Left ventricle myocardium inferior (tissue), 1 donor: ENCODE results near the gene TEX35. TPM values are rescaled to one million over a fixed set of nuclear protein-coding genes. Genes with fewer than 3 reads are reported as not detected.
A peak's percentile ranks its signal among the peaks of the same experiment; 100 is the strongest.

Experiments used
- DNase-seq: peaks from one replicate; pipeline ENCODE4 v3.0.0-alpha.2; 2020
- H3K27ac ChIP-seq: fragments of 200-600 bp; replicated peaks from 2 replicates; pipeline ENCODE4 v1.8.0; 2021
- H3K27me3 ChIP-seq: fragments of 200-600 bp; 2 replicates; pipeline ENCODE4 v1.8.0; 2021; ENCODE audit warnings: low read depth
- H3K36me3 ChIP-seq: fragments of 200-600 bp; 2 replicates; pipeline ENCODE4 v1.8.0; 2021
- H3K4me1 ChIP-seq: fragments of 200-600 bp; 2 replicates; pipeline ENCODE4 v1.8.0; 2021
- H3K4me3 ChIP-seq: fragments of 200-600 bp; 2 replicates; pipeline ENCODE4 v1.8.0; 2021; ENCODE audit warnings: mild to moderate bottlenecking, moderate library complexity
- H3K9me3 ChIP-seq: fragments of 200-600 bp; replicated peaks from 2 replicates; pipeline ENCODE4 v1.8.0; 2021
- intact Hi-C: fragments of 100-400 bp; cut with micrococcal nuclease; formaldehyde crosslinking; loops from one replicate; pipeline ENCODE4 v1.11.0; 2022
- total RNA-seq: library from RNA; stranded (reverse); fragmentation: NEBNext Ultra II Directional; extraction: Animal tissue kit (Norgen Biotek cat#: 25700); gene quantifications from one replicate; pipeline ENCODE4 v1.2.1, GENCODE V29; 2021
- TF ChIP-seq, protein P1 (sequence below): fragments of 200-600 bp; IDR thresholded peaks from 2 replicates; pipeline ENCODE4 v1.8.0; 2021; ENCODE audit warnings: antibody characterized with exemption, mild to moderate bottlenecking, borderline replicate concordance
- donor health status: DM: no; HTN: yes; CAD: no; lungs with severe emphysema.

Gene TEX35
- total RNA-seq, 1 donor from 2014 or later, result not detected

DNA sequence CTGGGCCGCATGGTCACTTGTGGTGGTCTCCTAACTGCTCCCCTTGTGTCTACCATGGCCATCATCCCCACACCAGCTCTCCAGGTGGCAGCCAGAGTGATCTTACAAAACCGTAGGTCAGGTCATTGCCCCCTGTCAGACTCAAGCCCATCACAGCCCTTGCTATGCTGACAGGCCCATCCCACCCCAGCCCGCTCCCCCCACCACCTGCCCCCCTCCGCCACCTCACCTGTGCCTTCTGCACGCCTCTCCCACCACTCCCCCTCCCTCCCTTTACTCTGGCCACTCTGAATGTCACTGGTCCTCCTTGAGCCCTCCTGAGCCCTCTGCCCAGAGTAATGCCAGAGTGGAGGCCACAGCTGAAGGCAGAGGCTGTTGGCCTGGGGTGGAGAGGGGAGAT is 28.5 kb downstream of the TEX35 start:
- Histone ChIP-seq H3K4me1 (peaks cover 56% of the 10 kb centered on the region), H3K4me3 (peak overlapping the region; percentile 90), H3K27me3 (no peaks in the 10 kb centered on the region), H3K27ac (no peak overlapping the region), H3K36me3 (peaks cover 7% of the 10 kb centered on the region), H3K9me3 (no peaks in the 10 kb centered on the region)
- TF ChIP-seq, protein P1, sequence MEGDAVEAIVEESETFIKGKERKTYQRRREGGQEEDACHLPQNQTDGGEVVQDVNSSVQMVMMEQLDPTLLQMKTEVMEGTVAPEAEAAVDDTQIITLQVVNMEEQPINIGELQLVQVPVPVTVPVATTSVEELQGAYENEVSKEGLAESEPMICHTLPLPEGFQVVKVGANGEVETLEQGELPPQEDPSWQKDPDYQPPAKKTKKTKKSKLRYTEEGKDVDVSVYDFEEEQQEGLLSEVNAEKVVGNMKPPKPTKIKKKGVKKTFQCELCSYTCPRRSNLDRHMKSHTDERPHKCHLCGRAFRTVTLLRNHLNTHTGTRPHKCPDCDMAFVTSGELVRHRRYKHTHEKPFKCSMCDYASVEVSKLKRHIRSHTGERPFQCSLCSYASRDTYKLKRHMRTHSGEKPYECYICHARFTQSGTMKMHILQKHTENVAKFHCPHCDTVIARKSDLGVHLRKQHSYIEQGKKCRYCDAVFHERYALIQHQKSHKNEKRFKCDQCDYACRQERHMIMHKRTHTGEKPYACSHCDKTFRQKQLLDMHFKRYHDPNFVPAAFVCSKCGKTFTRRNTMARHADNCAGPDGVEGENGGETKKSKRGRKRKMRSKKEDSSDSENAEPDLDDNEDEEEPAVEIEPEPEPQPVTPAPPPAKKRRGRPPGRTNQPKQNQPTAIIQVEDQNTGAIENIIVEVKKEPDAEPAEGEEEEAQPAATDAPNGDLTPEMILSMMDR, result no peak
- no peak for DNase-seq
- intact Hi-C loops, result no loop called here

DNA sequence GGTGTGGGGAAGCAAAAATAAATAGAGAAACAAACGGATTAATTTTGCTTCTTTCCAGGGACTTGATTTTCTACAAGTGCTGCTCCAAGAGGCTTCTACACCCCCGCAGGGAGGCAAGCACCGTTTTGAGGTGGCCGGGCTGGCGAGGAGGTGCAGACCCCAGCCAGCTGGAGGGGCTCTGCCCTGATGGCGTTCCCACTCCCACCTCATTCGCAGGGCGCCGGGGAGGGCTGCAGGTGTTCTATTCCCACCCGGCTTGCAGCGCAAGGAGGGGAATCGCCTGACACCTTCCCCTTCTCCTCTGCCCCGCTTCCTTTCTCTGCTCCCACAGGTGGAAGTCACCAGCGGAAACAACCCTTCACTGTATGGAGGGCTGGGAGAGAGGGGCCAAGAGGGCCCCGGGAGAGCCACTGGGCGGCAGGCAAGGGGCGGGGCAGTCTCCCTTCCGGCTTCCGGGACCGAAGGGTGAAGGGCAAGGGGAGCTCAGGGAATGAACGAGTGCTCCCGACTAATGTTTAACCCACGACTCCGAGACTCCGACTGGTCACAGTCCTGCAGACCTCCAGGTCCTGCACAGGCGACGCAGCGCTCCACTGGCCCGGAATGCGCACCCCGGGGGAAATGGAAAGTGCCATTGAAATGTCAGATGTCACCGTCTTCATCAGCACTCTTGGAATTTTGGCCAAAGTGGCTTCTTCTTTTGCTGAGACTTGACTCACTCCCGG is 29.1 kb downstream of the TEX35 start:
- H3K4me1 ChIP-seq, result peaks cover 51% of the 10 kb centered on the region
- H3K27me3 ChIP-seq, result no peaks in the 10 kb centered on the region
- peaks cover 7% of the 10 kb centered on the region for H3K36me3 ChIP-seq
- H3K9me3 ChIP-seq, result no peaks in the 10 kb centered on the region
- TF ChIP-seq, protein P1, result no peak
- H3K27ac ChIP-seq, result peak overlapping the region; percentile 91
- peak overlapping the region; percentile 90 for H3K4me3 ChIP-seq
- intact Hi-C loops, result loop anchor here (2.0 kb wide), 1 partner anchor 211 kb away; no protein-coding TSS in a partner anchor
- DNase-seq, result no peak

DNA sequence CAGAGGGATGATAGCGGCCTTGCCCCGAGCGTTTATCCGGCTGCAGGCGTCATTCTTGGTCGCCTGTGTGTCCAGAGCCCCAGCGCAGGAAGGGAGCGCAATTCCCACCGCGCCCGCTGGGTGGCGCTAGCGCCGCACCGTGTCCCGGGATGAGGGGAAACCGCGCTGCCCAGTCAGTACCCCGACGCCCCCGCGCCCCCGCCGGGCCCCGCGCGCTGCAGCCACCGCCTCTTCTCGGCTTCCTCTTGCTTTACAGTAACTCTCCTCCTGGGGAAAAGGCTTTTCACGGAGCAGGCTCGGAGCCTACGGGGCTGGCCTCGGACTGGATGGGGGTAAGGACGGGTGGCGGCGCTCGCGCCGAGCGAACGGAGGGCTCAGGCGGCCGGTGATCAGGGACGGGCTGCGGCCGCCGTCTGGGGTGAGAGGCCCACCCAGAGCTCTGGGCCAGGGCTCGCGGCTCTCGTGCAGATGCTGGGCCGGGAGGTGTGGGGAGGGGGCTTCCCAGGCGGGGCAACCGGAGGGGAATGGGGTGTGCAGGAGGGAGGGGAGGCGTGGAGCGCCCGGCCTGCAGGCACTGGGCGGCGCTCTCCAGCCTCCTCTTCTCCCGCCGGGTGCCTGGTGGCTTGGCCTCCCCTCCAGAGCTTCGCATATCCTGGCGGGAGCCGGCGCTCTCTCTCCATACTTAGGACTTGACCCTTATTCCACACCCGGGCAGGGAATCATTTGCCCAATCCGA is 29.8 kb downstream of the TEX35 start:
- intact Hi-C loops, result loop anchor here (2.0 kb wide), 1 partner anchor 210 kb away; no protein-coding TSS in a partner anchor
- DNase-seq, result peak; percentile 90
- peak overlapping the region; percentile 90 for H3K4me3 ChIP-seq

DNA sequence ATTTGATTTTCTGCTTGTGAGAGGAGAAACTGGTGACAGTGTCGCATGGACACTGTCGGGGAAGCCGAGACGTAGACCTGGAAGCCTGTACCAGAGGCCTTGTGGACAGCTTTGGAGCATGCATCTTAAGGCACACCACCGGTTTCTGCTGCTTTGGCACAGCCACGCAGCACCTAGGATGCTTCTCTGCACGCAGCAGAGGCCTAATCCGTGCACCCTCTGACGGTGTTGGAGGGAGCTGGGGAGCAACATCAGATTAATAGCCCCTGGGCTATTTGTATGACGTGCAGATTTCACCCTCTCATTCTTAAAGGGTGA is 30.3 kb downstream of the TEX35 start:
- Histone ChIP-seq H3K36me3 (peaks cover 7% of the 10 kb centered on the region), H3K4me3 (peak overlapping the region; percentile 90), H3K27ac (peak overlapping the region; percentile 91), H3K4me1 (peaks cover 38% of the 10 kb centered on the region), H3K9me3 (no peaks in the 10 kb centered on the region), H3K27me3 (no peaks in the 10 kb centered on the region)
- TF ChIP-seq, protein P1, result no peak
- no peak for DNase-seq
- intact Hi-C loops, result loop anchor here (2.0 kb wide), 1 partner anchor 210 kb away; no protein-coding TSS in a partner anchor

More for the DNA sequence above, 29.8 kb downstream of the TEX35 start:
- H3K27me3 ChIP-seq, result no peaks in the 10 kb centered on the region
- TF ChIP-seq, protein P1, result peak; percentile 96
- H3K9me3 ChIP-seq, result no peaks in the 10 kb centered on the region
- peak overlapping the region; percentile 91 for H3K27ac ChIP-seq
- peaks cover 7% of the 10 kb centered on the region for H3K36me3 ChIP-seq
- peaks cover 43% of the 10 kb centered on the region for H3K4me1 ChIP-seq

DNA sequence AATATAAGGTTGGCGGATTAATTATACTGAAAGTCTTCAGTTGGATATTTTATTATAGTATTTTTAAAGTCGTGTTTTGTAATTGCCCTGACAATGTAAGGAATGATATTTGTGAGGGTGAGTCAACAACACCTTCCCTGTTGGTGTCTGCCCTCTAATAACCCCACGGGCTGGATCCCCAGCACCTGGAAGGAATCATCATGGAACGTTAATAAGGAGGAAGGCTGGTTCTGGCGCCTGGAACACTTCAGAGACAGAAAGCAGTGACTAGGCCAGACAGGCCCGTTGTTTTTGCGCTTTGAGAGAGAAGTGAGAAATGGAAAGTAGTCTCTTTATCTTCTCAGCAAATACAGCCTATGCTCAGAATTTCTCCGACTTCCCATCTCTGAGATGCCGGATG is 31.6 kb downstream of the TEX35 start:
- intact Hi-C loops, result no loop called here
- H3K4me1 ChIP-seq, result peaks cover 25% of the 10 kb centered on the region
- no peak overlapping the region for H3K27ac ChIP-seq
- no peak overlapping the region for H3K4me3 ChIP-seq
- H3K27me3 ChIP-seq, result no peaks in the 10 kb centered on the region
- TF ChIP-seq, protein P1, result no peak
- no peaks in the 10 kb centered on the region for H3K9me3 ChIP-seq
- no peak for DNase-seq
- H3K36me3 ChIP-seq, result peaks cover 7% of the 10 kb centered on the region
